SK-N-SH (cell line): ENCODE measurements around the gene C14orf119. TPM values are rescaled to one million over a fixed set of nuclear protein-coding genes. Genes with fewer than 3 reads are reported as not detected.

ENCODE experiments used
- CTCF ChIA-PET: fragments of 300-600, 350-600 bp; formaldehyde crosslinking; extraction: SDS; loops from one replicate; lab custom pipeline; 2021; lab: Yijun Ruan, JAX
- POLR2A ChIA-PET: fragments of 350-600 bp; sonication (Branson Sonifier 250); formaldehyde crosslinking; extraction: SDS; loops from one replicate; lab custom pipeline; 2020; ENCODE audit warnings: antibody characterized with exemption, inconsistent platforms; lab: Yijun Ruan, JAX
- DNase-seq: peaks from one replicate; pipeline ENCODE4 v3.0.0; 2012
- H2AFZ ChIP-seq: fragments of 200-600 bp; sonication (generic); 2 replicates; pipeline ENCODE4 v1.8.1; 2016; ENCODE audit warnings: antibody characterized with exemption, mild to moderate bottlenecking, low read depth
- H3F3A ChIP-seq: fragments of 200-600 bp; sonication (generic); replicated peaks from 2 replicates; pipeline ENCODE3; 2016; ENCODE audit warnings: antibody characterized with exemption, mild to moderate bottlenecking; ENCODE audit not compliant: insufficient read depth
- H3K27ac ChIP-seq, 2 experiments: fragments of 200-500 bp in 1 of 2; fragments of 200-600 bp in 1 of 2; sonication (Bioruptor generic) in 1 of 2; sonication (generic), shearing (Covaris generic) in 1 of 2; 2 replicates each; pipeline versions ENCODE4 v1.5.1 to v1.6.1; 2014 to 2016; ENCODE audit warnings: low read depth in 2 of 2, inconsistent platforms in 1 of 2, low read length in 1 of 2, mild to moderate bottlenecking in 1 of 2, mixed read lengths in 1 of 2
- H3K27me3 ChIP-seq: fragments of 200-600 bp; sonication (generic), shearing (Covaris generic); 2 replicates; pipeline ENCODE4 v1.6.1; 2016; ENCODE audit warnings: mixed run types; ENCODE audit not compliant: insufficient read depth
- H3K36me3 ChIP-seq, 2 experiments: fragments of 200-500 bp in 1 of 2; fragments of 200-600 bp in 1 of 2; sonication (Bioruptor generic) in 1 of 2; sonication (generic) in 1 of 2; replicated peaks in 1 of 2; 2 replicates each; pipeline versions ENCODE3 to v1.5.1; 2014 to 2016; ENCODE audit warnings: low read length in 1 of 2, mild to moderate bottlenecking in 1 of 2; ENCODE audit not compliant: insufficient read depth in 2 of 2, control insufficient read depth in 1 of 2
- H3K4me1 ChIP-seq, 2 experiments: fragments of 200-500 bp in 1 of 2; fragments of 200-600 bp in 1 of 2; sonication (Bioruptor generic) in 1 of 2; sonication (generic), shearing (Covaris generic) in 1 of 2; 2 replicates each; pipeline versions ENCODE4 v1.5.1 to v1.6.1; 2014 to 2016; ENCODE audit warnings: low read depth in 1 of 2, low read length in 1 of 2, mixed run types in 1 of 2; ENCODE audit not compliant: insufficient read depth in 2 of 2, control insufficient read depth in 1 of 2
- H3K4me2 ChIP-seq: fragments of 200-600 bp; sonication (generic), shearing (Covaris generic); 2 replicates; pipeline ENCODE4 v1.6.1; 2017; ENCODE audit warnings: mixed run types
- H3K4me3 ChIP-seq, 2 experiments: fragments of 200-500 bp in 1 of 2; fragments of 200-600 bp in 1 of 2; sonication (Bioruptor generic) in 1 of 2; sonication (generic), shearing (Covaris generic) in 1 of 2; 2 replicates each; pipeline versions ENCODE4 v1.5.1 to v1.8.1; 2014 to 2016; ENCODE audit warnings: low read depth in 2 of 2, inconsistent platforms in 1 of 2, low read length in 1 of 2, mild to moderate bottlenecking in 1 of 2, mixed read lengths in 1 of 2, moderate library complexity in 1 of 2
- H3K79me2 ChIP-seq: fragments of 200-600 bp; sonication (generic); 2 replicates; pipeline ENCODE4 v1.8.1; 2017; ENCODE audit warnings: mild to moderate bottlenecking; ENCODE audit not compliant: insufficient read depth
- H3K9ac ChIP-seq: fragments of 200-600 bp; sonication (generic); 2 replicates; pipeline ENCODE4 v1.6.1; 2017; ENCODE audit warnings: mixed run types
- H3K9me2 ChIP-seq: fragments of 200-600 bp; sonication (generic); 2 replicates; pipeline ENCODE4 v1.6.1; 2017; ENCODE audit warnings: mixed run types
- H3K9me3 ChIP-seq: fragments of 200-600 bp; sonication (generic); 2 replicates; pipeline ENCODE4 v1.6.1; 2017; ENCODE audit warnings: mixed run types, mild to moderate bottlenecking, moderate library complexity
- H4K20me1 ChIP-seq: fragments of 200-600 bp; sonication (generic); 2 replicates; pipeline ENCODE4 v1.6.1; 2017; ENCODE audit warnings: mild to moderate bottlenecking, mixed run types; ENCODE audit not compliant: insufficient read depth
- CHD2 ChIP-seq: fragments of 150-350 bp; IDR thresholded peaks from 2 replicates; pipeline ENCODE4 v1.6.1; 2018; ENCODE audit warnings: low read length; ENCODE audit not compliant: partially characterized antibody
- ELF1 ChIP-seq: IDR thresholded peaks from 2 replicates; pipeline ENCODE4 v1.4.0; 2012
- FOSL2 ChIP-seq: IDR thresholded peaks from 2 replicates; pipeline ENCODE4 v1.4.0; 2012; ENCODE audit warnings: low read depth, mild to moderate bottlenecking, moderate library complexity, borderline replicate concordance
- JUND ChIP-seq: IDR thresholded peaks from 2 replicates; pipeline ENCODE4 v1.4.0; 2012
- MEF2A ChIP-seq: IDR thresholded peaks from 2 replicates; pipeline ENCODE4 v1.4.0; 2012; ENCODE audit warnings: low read depth, borderline replicate concordance
- NFIC ChIP-seq: IDR thresholded peaks from 2 replicates; pipeline ENCODE4 v1.4.0; 2012; ENCODE audit warnings: borderline replicate concordance
- POLR2AphosphoS5 ChIP-seq: IDR thresholded peaks from 2 replicates; pipeline ENCODE4 v1.6.1; 2012; ENCODE audit warnings: low read depth, low read length
- RCOR1 ChIP-seq: fragments of 150-350 bp; IDR thresholded peaks from 2 replicates; pipeline ENCODE4 v1.6.1; 2017; ENCODE audit warnings: antibody characterized with exemption, low read length
- SMC3 ChIP-seq: IDR thresholded peaks from 2 replicates; pipeline ENCODE4 v1.6.1; 2012; ENCODE audit warnings: low read depth, low read length, improper control_type of control experiment
- TEAD4 ChIP-seq: IDR thresholded peaks from 2 replicates; pipeline ENCODE4 v1.4.0; 2012; ENCODE audit warnings: mild to moderate bottlenecking, borderline replicate concordance; ENCODE audit not compliant: insufficient read depth
- USF2 ChIP-seq: fragments of 150-350 bp; IDR thresholded peaks from 2 replicates; pipeline ENCODE4 v1.6.1; 2017; ENCODE audit warnings: antibody characterized with exemption, low read length, low read depth, borderline replicate concordance
- YY1 ChIP-seq: IDR thresholded peaks from 2 replicates; pipeline ENCODE4 v1.4.0; 2012; ENCODE audit warnings: low read depth, mild to moderate bottlenecking
- ZBTB33 ChIP-seq: IDR thresholded peaks from 2 replicates; pipeline ENCODE4 v1.4.0; 2012; ENCODE audit warnings: low read depth, borderline replicate concordance
- WGBS: methylation state at CpG from one replicate; pipeline ENCODE4 v1.1.6; 2017; ENCODE audit warnings: low lambda C conversion rate; 5-methylcytosine and 5-hydroxymethylcytosine counted together
- polyA plus RNA-seq, 3 experiments: library from polyadenylated mRNA; depleted of rRNA; stranded (reverse); fragments of >200 nt; gene quantifications; 2 replicates each; pipeline ENCODE4 v1.2.3, GENCODE V29; 2012
- TF ChIP-seq, protein P1 (sequence below): IDR thresholded peaks from 2 replicates; pipeline ENCODE4 v1.6.1; 2012; ENCODE audit warnings: mild to moderate bottlenecking, low read depth, low read length, moderate library complexity
- TF ChIP-seq, protein P2 (sequence below): IDR thresholded peaks from 2 replicates; pipeline ENCODE4 v1.4.0; 2012; ENCODE audit warnings: low read depth, borderline replicate concordance
- TF ChIP-seq, protein P3 (sequence below): IDR thresholded peaks from 2 replicates; pipeline ENCODE4 v1.4.0; 2012; ENCODE audit warnings: low read depth

C14orf119 gene
- polyA plus RNA-seq, 1 of the 3 experiments (the other 2 are of a cell fraction), result 55.2 TPM

DNA sequence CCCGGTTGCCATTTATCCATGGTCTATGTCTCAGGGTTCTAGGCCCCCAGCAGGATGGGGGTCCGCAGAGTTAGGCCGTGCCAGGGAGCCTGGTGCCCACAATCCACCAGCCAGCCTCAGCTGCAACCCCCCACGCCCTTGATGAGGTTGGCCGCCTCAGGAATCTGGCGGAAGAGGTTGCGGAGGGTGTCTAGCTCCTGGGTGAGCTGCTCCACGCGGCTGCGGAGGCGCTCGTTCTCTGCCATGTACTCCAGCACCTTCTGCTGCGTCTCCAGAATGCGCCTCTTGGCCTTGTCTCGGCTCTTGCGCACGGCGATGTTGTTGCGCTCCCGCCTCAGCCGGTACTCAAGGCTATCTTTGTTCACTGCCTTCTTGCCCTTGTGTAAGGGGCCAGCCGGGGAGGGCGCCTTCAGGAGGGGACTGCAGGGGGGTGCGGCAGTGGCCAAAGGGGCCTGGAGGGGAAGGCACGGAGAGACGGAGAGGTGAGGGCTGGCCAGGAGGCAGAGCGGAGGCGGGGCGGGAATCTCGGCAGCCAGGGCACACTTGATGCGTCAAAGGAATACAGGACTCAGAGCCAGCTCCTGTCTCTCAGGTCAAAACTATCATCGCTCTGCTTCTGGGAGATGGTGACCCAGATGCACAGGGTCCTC, 22.2 kb downstream of the C14orf119 start:
- CTCF ChIA-PET, result interaction anchor here (0.7 to 19.7 kb wide), 3 partner anchors 40 to 66 kb away, joined by 3 to 495 read pairs (median 4); partner anchors contain the start of gene SLC7A8
- Histone ChIP-seq H3K36me3 (no peaks in the 10 kb centered on the region), H3K4me2 (no peak overlapping the region), H3K27me3 (no peaks in the 10 kb centered on the region), H3K4me1 (peaks cover 0 to 14% of the 10 kb centered on the region in 2 experiments; a peak in 3 of 4 replicates), H3K9me3 (no peaks in the 10 kb centered on the region), H3K27ac (no peak overlapping the region), H2AFZ (no peak overlapping the region), H4K20me1 (no peaks in the 10 kb centered on the region), H3K79me2 (no peaks in the 10 kb centered on the region), H3K9ac (no peak overlapping the region), H3F3A (peaks cover 3% of the 10 kb centered on the region), H3K4me3 (no peak overlapping the region), H3K9me2 (no peaks in the 10 kb centered on the region)
- WGBS, result 84% methylated on average over 26 of the region's 32 CpGs
- TF ChIP-seq USF2 (no peak), YY1 (no peak), NFIC (no peak), POLR2AphosphoS5 (no peak), ZBTB33 (no peak), TEAD4 (no peak), ELF1 (no peak), MEF2A (no peak), CHD2 (no peak), RCOR1 (no peak), JUND (no peak), SMC3 (no peak), FOSL2 (no peak)
- TF ChIP-seq, protein P1, sequence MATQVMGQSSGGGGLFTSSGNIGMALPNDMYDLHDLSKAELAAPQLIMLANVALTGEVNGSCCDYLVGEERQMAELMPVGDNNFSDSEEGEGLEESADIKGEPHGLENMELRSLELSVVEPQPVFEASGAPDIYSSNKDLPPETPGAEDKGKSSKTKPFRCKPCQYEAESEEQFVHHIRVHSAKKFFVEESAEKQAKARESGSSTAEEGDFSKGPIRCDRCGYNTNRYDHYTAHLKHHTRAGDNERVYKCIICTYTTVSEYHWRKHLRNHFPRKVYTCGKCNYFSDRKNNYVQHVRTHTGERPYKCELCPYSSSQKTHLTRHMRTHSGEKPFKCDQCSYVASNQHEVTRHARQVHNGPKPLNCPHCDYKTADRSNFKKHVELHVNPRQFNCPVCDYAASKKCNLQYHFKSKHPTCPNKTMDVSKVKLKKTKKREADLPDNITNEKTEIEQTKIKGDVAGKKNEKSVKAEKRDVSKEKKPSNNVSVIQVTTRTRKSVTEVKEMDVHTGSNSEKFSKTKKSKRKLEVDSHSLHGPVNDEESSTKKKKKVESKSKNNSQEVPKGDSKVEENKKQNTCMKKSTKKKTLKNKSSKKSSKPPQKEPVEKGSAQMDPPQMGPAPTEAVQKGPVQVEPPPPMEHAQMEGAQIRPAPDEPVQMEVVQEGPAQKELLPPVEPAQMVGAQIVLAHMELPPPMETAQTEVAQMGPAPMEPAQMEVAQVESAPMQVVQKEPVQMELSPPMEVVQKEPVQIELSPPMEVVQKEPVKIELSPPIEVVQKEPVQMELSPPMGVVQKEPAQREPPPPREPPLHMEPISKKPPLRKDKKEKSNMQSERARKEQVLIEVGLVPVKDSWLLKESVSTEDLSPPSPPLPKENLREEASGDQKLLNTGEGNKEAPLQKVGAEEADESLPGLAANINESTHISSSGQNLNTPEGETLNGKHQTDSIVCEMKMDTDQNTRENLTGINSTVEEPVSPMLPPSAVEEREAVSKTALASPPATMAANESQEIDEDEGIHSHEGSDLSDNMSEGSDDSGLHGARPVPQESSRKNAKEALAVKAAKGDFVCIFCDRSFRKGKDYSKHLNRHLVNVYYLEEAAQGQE, result no peak
- TF ChIP-seq, protein P2, sequence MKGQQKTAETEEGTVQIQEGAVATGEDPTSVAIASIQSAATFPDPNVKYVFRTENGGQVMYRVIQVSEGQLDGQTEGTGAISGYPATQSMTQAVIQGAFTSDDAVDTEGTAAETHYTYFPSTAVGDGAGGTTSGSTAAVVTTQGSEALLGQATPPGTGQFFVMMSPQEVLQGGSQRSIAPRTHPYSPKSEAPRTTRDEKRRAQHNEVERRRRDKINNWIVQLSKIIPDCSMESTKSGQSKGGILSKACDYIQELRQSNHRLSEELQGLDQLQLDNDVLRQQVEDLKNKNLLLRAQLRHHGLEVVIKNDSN, result no peak
- TF ChIP-seq, protein P3, sequence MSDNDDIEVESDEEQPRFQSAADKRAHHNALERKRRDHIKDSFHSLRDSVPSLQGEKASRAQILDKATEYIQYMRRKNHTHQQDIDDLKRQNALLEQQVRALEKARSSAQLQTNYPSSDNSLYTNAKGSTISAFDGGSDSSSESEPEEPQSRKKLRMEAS, result no peak
- no peak for DNase-seq
- POLR2A ChIA-PET, result no interaction called here
